Aortic smooth muscle cell (primary cell): Measurements from ENCODE around the gene TIAM1. TPM values are rescaled to one million over a fixed set of nuclear protein-coding genes. Genes with fewer than 3 reads are reported as not detected.

ENCODE experiments used
- total RNA-seq: library from RNA; depleted of rRNA; stranded (reverse); fragments of >200 nt; gene quantifications from 2 replicates; pipeline ENCODE4 v1.2.3, GENCODE V29; 2014

The TIAM1 gene
- 0.25 and 0.79 TPM in 2 replicates for total RNA-seq

GRCh38 chr21:31343680-31344480 lies at the start of gene TIAM1:
Gene TIAM1 (minus strand): TSS chr21:31344261. CDS start chr21:31266972, 77,289 bp downstream.

